NCI-H1417 (cell line): ENCODE results near the gene GPR171.
A peak's percentile ranks its signal among the peaks of the same experiment; 100 is the strongest.

ENCODE experiments used
- DNase-seq, 3 experiments: peaks; one replicate each; lab custom pipeline; 2025; lab: John Stamatoyannopoulos, UW

GPR171 gene

DNA sequence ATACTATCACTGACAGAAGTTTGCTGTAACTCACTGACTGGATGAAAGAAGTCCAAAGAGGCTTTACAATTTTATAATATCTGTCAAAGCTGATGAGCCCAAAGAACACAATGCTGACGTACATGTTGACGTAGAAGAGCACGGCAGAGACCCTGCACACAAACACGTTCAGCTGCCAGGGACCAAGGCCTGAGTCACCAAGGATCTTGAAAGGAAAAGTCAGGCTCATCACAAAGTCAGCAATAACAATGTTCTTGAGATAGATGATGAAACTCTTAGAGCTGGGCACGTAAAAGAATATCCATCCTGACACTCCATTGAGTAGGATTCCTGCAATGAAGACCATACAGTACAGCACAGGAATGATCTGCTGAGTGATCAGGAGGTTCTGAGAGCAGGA lies 10.9 kb upstream of the GPR171 start:
- DNase-seq = no peak

DNA sequence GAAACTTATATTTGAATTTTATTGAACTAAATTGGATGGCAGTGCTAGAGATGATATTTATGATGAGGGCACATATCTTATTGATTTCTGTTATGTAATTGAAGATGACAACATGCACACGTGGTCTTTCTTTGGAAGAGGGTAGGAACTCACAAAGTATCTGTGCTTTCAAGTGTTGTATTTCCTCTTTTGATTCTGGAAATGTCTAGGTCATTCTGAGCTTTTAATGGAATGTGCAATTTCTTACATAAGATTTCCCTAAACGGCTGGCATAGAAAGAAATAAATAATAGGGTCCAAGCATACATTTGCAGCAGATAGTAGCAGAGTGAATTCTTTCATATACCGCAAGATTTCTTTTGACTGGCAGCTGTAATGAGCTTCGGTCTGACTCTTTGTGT lies 10.1 kb upstream of the GPR171 start:
- DNase-seq = no peak

GRCh38 chr3:151210676-151211381 lies 7.8 kb upstream of the GPR171 start:
- peak in 1 of 3 experiments; percentile 28 for DNase-seq

DNA sequence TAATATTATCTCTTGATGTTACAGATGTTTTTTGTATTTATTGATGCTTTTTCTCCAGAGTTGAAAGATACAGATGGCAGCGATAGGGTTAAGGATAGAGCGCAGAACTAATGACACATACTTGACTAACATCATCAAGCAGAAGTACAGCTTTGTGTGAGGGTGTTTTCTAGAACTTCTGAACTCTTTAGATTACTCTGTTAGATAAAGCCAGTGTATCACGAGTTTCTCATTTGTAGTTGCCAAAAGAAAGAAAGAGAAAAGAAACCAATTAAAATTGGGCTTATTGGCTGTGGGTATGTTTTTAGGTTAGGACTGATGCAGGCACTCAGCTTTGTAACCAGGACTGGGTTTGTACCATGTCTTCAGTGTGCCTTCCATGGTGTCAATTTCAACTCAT lies 6.6 kb upstream of the GPR171 start:
- no peak for DNase-seq

DNA sequence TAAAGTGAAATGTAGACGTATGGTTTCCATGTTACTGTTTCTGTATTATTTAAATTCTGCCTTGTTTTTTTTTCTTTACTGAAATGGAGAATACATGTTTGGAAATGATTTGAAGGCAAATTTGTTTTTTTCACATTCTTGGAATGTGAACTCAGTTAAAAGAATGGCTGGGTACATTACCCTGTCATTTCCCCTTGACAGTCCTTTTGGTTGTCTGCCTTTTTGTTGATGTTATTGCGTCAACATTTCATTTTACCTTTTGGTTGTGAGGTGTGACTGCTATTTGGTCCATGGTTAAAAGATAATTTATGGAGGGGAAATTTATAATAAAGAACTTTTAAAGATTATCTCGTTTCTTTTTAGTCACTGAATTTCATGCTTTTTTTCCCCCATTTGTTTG lies 3.2 kb upstream of the GPR171 start:
- no peak for DNase-seq

GRCh38 chr3:151205482-151205881 lies 2.5 kb upstream of the GPR171 start:
- no peak for DNase-seq

DNA sequence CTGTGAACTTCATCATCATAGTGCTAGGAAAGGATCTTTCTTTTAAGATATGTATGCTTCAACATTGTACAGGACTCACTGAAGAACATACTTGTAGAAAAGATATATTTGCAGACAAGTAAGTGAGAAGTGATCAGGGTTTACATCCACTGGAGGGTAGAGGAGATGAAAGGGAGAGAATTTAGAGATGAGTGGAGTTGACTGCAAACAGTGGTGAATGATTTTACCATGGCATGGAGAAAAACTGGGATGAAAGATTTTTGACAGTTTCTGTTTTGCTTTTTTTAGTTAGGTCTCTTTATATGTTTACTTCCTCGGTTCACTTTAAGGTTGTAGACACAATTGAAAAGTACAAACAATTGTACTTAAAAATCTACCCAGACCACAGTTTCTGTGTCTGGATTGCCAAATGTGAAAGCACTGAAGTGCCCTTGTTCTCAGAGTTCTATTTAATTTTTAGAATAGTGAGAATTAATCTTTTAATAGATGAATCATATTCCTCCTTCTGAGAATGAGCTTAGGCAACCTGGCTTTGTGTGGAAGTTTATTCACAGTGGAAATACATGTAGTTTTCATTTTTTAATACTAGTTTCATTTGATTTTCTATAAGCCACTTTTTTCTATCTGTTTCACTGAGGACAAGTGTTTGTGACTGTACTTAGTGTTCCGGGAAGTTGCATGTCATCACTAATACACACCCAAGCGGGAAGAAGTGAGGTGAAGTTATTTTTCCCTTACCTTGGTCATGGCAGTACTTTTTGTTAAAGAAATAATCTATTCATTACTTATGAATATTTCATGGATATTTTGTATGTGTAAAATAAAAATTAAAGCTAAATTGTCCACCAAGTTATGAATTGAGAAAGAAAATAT lies 1.8 kb upstream of the GPR171 start:
- no peak for DNase-seq

DNA sequence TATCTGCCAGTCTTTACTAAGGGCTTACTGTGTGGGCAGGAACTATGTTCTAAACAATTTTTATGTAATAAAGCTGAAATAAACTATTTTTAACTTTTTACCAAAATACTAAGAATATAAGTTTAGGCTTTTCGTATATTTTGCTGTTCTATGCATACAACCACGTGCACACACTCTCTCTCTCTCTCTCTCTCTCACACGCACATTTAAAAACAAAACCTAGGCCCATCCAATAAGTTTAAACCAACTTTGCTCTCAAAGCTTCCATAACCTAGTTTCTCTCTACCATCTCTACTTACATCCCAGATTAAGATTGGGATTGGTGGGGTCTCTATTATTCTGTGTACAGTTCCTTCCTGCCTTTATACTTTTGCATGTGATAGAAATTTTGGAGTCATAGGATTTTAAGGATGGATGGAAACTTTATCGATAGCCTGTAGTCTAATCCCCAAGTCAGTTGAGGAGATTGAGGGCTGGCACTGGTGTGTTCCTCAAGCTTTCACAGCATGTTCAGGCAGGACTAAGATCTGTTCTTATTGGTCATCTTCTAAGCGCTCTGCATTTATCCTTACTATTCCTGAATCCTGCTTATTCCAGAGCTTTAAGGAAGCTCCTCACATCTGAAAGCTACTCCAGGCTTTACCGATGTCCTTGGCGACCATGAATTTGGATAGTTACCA lies 1.8 kb downstream of the GPR171 start:
- DNase-seq = no peak

DNA sequence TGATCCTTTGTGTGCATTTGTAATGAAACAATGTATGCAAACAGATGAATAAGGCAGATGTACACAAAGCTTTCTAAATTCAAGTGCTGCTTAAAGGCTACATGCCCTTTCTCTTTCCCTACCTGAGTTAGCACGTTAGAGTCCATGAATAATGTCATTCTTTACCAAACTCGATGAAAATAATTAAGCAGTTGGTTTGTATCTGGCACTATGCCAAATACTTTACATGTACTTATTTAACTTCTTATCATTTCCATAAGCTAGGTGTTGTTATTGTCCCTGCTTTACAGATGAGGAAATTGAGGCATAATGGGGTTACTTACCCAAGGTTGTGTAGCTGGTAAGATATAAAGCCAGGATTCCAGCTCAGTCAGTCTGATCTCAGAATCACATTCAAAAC lies 2.4 kb downstream of the GPR171 start:
- peak in 1 of 3 experiments; percentile 17 for DNase-seq

- no peak for DNase-seq
Measured at GRCh38 chr3:151199554-151200438, 3.2 kb downstream of the GPR171 start.

- DNase-seq = no peak
Measured at GRCh38 chr3:151198849-151199248, 4.2 kb downstream of the GPR171 start.

DNA sequence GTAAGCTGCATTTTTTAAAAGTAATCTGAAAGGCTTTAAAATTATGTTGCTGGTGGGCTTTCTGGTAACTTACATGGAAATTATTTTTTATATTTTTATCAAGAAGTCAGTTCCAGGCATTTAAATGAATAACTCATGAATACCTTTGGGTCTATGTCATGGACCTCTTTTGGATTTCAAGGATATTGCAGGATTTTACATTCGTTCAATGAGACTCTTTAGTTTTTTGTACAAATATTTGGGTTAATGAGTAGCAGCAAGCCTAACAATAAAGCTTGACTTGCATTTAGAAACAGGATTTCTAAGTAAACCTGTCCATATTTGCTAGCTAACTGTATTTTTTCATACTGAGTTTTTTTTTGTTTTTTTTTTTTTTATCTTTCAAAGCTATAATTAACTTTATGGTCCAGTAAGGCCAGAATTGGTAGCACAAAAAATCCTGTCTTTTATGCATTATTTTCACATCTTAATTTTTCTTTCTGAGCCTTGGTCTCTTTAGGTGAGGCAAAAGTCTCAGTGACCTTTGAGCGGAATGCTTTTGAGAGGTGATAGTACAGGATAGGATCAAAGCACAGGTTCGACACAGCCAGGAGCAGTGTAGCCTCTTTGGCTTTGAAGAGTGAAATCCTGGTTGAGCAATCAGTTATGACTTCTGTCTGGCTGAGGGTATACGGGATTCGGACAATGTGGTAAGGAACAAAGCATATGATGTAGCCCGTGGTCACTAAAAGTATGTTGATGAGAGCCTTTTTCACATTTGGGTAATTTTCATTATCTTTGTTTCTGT lies 4.8 kb downstream of the GPR171 start:
- DNase-seq = no peak

- DNase-seq = no peak
Measured at GRCh38 chr3:151197228-151197627, 5.8 kb downstream of the GPR171 start.

DNA sequence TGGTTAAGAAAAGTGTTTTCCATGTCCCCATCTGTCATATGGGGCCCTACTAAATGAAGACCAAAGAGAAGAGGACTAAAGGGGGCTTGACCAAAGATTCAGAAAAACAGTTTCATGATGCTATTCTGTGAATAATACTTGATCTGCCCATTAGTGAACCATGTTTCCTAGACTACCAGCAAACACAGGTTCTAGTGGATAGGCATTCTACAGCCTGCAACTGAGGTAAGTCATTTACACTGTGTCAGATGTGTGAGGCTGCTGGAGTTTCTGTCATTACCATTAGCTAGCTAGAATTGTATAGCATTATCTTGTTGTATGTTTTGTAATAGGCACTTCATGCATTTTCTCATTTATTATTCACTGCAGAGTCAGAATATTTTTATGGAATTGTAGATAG lies 6.6 kb downstream of the GPR171 start:
- no peak for DNase-seq

DNA sequence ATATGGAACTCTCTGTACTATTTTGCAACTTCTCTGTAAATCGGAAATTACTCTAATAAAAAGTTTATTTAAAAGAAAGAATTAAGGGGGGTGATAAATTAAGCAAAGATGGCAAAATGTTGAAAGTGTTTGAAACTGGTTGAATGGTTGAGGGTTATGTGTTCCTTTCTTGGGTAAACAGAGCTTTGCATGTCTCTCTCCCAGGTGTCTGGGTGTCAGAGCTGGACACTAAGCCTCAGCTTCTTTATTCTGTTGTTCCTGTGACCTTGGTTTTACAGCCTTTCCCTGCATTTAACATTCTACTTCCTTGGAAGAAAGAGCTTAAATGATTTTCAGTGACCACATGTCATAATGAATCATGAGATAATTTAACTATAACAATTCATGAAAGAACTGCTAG lies 7.2 kb downstream of the GPR171 start:
- no peak for DNase-seq

- DNase-seq = no peak
Measured at GRCh38 chr3:151192545-151192944, 10.5 kb downstream of the GPR171 start.

- DNase-seq = no peak
Measured at GRCh38 chr3:151191095-151191494, 11.9 kb downstream of the GPR171 start.

DNA sequence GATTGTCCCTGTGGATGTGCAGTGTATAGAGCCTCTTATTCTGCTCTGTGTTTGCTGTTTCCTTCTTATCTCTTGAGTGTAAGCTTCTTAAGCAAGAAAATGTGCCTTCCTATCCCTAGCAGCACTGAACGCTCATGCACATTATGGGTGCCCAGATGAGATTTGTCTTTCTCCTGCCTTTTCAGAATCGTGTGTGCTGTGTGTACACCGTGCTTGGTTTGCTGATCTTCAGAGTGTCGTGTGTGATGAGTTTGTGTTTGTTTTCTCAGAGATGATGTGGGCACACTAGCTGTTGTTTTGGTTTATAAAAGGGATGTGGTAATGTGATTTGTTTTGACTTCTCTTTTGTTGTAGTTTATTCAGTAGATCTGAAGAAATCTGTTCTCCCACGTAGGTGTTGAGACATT lies 19.7 kb downstream of the GPR171 start:
- no peak for DNase-seq

DNA sequence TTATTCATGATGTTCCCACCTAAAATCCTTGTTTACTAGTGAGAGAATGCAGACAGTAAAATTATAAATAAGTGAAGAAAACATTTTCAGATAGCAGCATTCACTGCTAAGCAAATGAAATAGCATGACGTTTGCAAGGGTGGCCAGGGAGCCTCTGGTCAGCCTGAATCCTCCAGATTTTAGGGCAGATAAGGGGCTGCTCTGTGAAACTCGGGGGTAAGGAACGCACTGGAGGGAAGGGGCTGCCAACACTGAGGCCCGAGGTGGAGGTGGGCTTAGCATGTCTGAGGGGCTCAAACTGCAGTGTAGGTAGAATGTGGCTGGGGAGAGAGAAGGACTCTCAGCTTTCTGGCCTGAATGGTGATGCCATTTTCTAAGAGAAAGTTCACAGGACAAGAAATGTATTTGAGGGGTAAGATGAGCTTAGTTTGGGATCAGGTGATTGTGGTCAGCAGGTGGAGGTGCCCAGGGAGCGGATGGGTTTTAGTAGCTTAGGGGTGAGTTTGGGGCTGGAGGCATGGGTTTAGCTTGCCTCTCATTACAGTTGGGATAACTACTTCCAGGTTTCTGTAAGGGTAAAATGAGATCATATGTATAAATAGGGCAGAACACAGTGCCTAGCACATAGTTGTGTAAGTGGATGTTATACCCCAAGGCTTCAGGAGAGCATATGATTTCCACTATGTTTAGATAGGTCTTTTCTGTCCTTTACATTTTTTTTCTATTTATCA lies 20.5 kb downstream of the GPR171 start:
- no peak for DNase-seq

GRCh38 chr3:151178208-151178845 lies 24.7 kb downstream of the GPR171 start:
- peak in 1 of 3 experiments; percentile 14 for DNase-seq
